Cerebellar cortex (tissue), 1 donor: ENCODE measurements around the gene TCN1.

ENCODE experiments used
- DNase-seq: peaks from one replicate; pipeline ENCODE4 v3.0.0-alpha.2; 2015; ENCODE audit warnings: low spot score

The TCN1 gene

DNA sequence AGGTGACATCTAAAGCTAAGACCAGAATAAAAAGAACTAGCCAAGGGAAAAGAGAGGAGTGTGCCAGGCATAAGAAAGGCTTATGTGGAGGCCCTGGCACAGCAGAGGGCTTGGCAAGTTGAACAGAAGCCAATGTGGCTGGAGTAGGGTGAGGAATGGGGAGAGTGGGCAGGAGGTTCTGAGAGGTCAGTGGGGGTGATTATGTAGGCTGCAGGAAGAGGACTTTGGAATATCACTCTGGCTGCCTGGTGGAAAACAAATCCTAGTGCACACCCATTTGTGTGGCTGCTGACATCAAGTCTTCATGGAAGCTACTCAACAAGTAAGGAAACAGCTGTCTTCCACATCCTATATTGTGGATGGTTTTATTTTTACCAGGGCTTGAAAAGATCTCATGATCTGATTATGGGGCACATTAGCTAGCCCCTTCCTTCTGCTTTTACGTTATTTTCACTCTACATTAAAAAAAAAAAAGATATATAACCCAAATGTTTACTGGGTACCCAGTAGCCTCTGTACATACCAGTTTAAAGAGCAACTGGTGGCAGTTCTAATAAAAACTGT is 59.2 kb downstream of the TCN1 start:
- DNase-seq: no peak

- no peak for DNase-seq
These were observed 62.2 kb downstream of the TCN1 start for GRCh38 chr11:59804061-59804460.
